PFSK-1 (cell line): Measurements from ENCODE around the gene DNAJB5.

ENCODE experiments used
- FOXP2 ChIP-seq: optimal IDR thresholded peaks from 2 replicates; pipeline ENCODE3; 2011; ENCODE audit warnings: borderline replicate concordance, control low read depth, inconsistent platforms; ENCODE audit not compliant: insufficient read depth; ENCODE audit errors: extremely low read length, extremely low read depth
- POLR2AphosphoS5 ChIP-seq: IDR thresholded peaks from 2 replicates; pipeline ENCODE4 v1.6.1; 2012; ENCODE audit warnings: low read depth, mild to moderate bottlenecking, control low read depth, low read length, moderate library complexity
- REST ChIP-seq, 2 experiments: IDR thresholded peaks; 2 replicates each; pipeline versions ENCODE4 v1.6.1 to v1.8.0; 2011 to 2012; ENCODE audit warnings: low read depth in 2 of 2, low read length in 2 of 2, control low read depth in 1 of 2, inconsistent platforms in 1 of 2, mild to moderate bottlenecking in 1 of 2, moderate library complexity in 1 of 2; ENCODE audit not compliant: insufficient read depth in 1 of 2
- SIN3A ChIP-seq: IDR thresholded peaks from 2 replicates; pipeline ENCODE4 v1.6.1; 2012; ENCODE audit warnings: mild to moderate bottlenecking, low read length, moderate library complexity, borderline replicate concordance; ENCODE audit not compliant: insufficient read depth
- TAF1 ChIP-seq: IDR thresholded peaks from 2 replicates; pipeline ENCODE4 v1.6.1; 2012; ENCODE audit warnings: low read length, control low read depth, borderline replicate concordance; ENCODE audit not compliant: insufficient read depth

DNAJB5 gene

GRCh38 chr9:35010351-35010958 is 20.9 kb downstream of the DNAJB5 start:
- TF ChIP-seq FOXP2 (no peak), TAF1 (no peak), SIN3A (no peak), REST (IDR thresholded peaks at IDR 0.05; ENCODE audit: insufficient read depth in 1 of 2, low read depth in 2 of 2, low read length in 2 of 2) (no peak), POLR2AphosphoS5 (no peak)

- TF ChIP-seq SIN3A (no peak), FOXP2 (no peak), POLR2AphosphoS5 (no peak), REST (IDR thresholded peaks at IDR 0.05; ENCODE audit: insufficient read depth in 1 of 2, low read depth in 2 of 2, low read length in 2 of 2) (no peak), TAF1 (no peak)
These were observed 25.0 kb downstream of the DNAJB5 start for GRCh38 chr9:35014517-35014916.

- TF ChIP-seq REST (IDR thresholded peaks at IDR 0.05; ENCODE audit: insufficient read depth in 1 of 2, low read depth in 2 of 2, low read length in 2 of 2) (no peak), TAF1 (no peak), FOXP2 (no peak), SIN3A (no peak), POLR2AphosphoS5 (no peak)
These were observed 37.1 kb downstream of the DNAJB5 start for GRCh38 chr9:35026671-35027070.

GRCh38 chr9:35027374-35027773 is 37.8 kb downstream of the DNAJB5 start:
- TF ChIP-seq SIN3A (no peak), POLR2AphosphoS5 (no peak), FOXP2 (no peak), REST (IDR thresholded peaks at IDR 0.05; ENCODE audit: insufficient read depth in 1 of 2, low read depth in 2 of 2, low read length in 2 of 2) (no peak), TAF1 (no peak)

GRCh38 chr9:35027860-35028259 is 38.3 kb downstream of the DNAJB5 start:
- TF ChIP-seq POLR2AphosphoS5 (no peak), FOXP2 (no peak), SIN3A (no peak), TAF1 (no peak), REST (IDR thresholded peaks at IDR 0.05; ENCODE audit: insufficient read depth in 1 of 2, low read depth in 2 of 2, low read length in 2 of 2) (no peak)
